Fibroblast of skin of right quadriceps (primary cell): Measurements from ENCODE around the gene BRAT1.
"Not testable (repeated sequence)": the region's sequence is repeated elsewhere in the genome, so short reads cannot be mapped to it uniquely, and the experiment has no call there.

Source experiments
- DNase-seq: peaks from one replicate; pipeline ENCODE4 v3.0.0-alpha.2; 2013

BRAT1 gene

DNA sequence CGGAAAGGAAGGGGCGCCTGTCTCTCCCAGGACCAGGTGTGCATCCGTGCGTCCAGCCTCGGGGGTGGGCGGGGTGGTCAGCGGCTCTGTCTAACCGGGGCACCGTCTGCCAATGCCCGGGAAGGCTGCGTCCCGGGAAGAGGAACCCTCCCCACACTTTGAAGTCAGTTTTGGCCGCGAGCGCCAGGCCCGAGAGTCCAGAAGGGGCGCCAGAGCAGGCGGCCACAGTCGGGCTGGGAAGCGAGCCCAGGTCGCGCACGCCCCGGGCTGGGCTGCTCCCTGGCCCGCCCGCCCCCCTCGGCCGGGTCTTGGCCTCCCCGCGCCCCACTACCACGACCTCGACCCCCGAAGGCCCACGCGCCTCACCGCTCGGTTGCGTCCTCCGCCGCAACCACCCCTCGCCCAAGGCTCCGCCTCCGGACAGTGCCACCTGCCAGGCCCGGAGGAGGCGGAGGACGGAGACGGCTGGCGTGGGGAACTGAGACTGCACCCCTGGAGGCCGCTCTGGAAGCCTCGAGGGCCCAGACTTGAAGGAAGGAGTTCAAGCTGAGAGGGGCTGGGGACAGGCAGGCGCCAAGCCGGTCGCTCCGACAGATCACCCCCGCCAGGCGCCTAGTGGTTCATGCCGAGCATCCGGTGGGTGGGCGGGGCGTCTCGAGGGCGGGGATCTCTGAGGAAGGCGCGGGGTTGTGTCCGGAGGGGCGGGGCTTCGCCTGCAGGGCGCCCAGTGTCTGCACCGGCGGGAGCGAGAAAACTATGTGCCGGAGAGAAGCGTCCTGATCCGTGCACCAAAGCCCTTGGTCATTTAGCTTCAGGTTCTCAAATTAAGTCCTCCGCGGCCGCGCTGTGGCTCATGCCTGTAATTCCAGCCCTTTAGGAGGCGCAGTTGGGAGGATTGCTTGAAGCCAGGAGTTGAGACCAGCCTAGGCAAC is at the start of gene BRAT1:
TSS of gene BRAT1 (minus strand) at position 404 of the 932 bp plus-strand sequence. CDS start 1,093 bp downstream, outside the sequence.
- peak; percentile 92 for DNase-seq

DNA sequence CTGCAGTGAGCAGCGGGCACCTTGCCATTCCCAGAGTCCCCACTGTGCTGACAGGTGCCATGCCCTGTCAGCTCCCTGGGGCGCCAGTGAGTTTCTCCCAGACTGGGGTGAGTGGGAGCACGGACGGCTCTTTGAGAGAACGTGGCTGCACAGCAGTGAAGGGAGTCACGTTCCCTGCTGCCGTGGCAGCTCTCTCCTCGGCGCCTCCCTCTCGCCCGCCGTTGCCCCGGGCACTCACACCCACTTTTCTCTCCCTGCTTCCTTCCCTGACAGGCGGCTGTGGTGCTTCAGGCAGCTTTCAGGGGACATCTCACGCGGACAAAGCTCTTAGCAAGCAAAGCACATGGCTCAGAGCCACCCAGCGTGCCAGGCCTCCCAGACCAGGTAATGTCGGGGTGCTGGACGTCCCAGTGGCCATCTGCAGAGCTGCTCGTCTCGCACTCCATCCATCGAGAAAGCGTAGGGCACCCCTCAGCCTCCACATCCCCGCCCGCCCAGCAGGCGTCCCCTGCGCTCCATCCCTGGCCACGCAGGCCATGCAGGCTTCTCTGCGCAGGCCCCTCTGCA is 49.4 kb upstream of the BRAT1 start:
- DNase-seq = no peak

DNA sequence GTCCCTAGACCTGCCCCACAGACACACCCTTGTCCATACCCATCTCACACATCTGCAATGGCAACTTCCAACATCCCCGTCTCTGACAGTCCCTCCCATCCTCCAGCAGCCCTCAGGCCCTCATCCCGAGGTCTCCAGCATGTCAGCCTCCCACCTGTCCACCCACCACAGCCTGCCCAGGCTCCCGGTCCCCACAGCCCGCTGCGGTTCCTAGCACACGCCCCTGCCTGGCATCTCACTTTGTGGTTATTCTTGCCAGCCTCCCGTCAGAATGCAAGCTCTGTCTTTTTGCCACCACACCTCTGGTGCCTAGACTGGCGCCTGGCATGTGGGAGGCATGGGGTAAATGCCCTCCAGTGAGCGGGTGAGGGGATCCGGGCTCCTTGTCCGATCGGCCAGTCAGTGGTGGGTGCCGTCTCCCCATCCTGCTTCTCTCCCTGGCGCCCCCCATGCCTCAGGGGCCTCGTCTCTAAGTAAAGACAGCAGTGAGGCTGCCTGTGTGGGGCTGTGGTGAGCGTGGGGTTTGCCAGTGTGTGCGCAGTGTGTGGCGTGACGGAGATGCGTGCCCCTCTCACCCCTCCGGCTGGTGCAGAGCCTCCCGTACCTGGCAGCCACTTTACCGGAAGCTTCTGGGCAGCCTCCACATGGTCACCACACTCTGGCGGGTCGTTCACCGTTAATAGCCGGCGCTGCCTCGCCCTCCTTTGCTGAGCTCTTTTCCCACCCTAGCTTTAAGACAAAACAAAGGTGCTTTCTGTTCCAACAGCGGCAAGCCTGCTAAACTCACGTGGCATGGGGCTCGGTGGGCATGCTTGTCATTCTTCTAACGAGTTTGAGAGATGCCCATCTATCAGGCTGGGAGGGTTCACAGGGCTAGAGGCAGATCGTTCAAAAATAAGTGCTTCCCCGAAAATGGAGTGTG is 48.0 kb upstream of the BRAT1 start:
- no peak for DNase-seq

DNA sequence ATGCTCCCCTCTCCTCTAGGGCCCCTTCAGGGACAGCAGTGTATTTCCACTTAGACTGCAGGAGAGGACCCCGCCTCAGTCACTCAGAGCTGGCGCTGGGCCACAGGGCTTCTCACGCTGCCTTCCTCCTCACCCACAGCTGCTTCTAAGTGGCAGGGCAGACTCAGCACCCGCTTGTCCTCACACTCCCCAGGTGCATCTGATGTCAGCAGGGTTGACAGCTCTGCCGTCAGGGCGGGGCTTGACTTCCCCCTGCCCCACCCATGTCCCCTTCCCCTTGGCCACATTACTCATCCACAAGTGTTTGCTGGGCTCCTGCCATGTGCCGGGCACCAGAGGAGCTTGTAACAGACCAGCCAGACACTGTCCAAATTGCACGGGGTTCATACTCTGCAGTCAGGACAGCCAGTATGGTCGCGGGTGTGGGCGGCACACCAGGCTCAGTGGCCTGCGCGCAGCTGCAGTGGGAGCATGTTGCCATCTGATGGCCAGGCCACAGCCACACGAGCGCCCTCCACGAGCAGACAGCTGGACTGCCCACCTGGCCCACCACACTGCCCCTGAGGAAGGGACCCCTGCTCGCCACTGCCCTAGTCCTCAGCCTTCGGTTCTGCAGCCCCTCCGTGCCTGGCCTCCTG is 47.2 kb upstream of the BRAT1 start:
- no peak for DNase-seq

DNA sequence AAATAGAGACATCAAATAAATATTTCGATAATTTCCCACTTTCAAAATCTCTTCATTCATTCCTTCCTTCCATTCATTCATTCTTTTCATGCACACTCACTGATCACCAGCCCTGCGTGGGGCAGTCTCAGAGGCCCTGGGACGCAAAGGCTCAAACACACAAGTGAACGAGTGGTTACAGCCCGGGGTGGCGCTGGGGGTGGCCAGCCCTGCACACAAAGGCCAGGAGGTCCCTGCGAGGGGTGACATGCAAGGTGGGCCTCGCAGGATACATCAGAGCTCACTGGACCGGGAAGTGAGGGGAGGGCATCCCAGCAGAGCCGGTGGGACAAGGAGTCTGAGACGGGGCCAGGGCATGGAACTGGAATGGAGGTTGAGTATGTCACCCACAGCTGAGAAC is 46.6 kb upstream of the BRAT1 start:
- DNase-seq = no peak

DNA sequence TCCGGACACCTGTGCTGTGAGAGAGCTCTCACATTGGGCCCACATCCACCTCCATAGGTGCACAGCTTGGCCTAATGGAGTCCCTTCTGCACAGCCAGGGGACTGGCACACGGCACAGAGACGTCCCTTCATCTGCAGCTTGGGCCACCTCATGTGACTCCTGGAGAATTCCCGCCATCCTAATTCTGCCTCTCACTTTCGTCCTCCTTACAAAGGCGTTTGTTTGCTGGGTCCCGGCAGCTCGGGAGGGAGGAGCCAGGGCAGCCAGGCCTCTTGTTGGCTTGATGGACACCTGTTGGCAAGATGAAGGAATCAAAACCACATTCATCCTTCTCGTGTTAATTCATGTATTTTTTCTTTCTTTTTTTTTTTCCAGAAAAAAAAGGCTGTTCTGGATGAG is 45.7 kb upstream of the BRAT1 start:
- no peak for DNase-seq

DNA sequence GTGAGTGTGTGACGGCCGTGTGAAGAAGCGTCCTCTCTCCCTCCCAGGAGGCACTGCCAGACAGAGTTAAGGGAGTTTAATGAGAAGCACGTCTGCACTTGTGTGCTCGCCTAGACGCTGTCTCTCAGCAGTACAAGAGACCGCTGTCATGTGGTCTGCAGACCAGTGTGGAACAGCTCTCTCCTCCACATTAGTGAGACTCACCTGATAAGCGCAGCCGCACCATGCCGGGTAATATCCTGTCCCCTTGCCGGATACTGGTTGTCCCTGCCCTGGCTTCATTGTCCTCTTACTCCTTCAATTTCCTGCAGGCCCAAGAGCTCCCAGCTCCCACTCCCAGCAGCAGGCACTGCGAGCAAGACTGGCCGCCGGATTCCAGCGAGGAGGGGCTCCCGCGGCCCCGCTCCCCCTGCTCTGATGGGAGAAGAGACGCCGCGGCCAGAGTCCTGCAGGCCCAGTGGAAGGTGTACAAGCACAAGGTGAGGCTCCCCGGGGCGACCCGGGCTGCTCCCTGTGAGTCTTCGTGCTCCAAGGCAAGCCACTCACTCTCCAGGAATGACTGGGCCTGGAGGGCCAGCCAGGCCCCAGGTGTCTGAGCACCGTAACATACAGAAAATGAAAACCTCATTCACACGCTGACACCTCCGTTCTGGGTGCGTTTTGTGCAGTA is 43.0 kb upstream of the BRAT1 start:
- no peak for DNase-seq

DNA sequence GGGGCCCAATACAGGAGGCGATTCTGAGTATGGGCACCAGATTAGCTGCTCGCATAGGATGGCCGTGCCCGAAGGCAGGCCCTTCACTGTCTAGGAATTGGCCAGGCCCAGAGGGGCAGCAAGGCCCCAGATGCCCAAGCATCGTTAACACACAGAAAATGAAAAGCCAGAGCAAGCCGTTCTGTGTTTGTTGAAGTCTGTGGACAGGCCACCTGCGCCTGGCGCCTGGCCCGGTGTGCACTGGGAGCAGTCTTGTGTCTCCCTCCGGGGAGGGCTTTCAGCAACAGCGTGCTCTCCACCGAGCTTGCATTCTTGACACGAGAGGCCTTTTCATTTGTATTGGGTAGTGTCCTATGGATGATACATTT is 41.9 kb upstream of the BRAT1 start:
- no peak for DNase-seq

DNA sequence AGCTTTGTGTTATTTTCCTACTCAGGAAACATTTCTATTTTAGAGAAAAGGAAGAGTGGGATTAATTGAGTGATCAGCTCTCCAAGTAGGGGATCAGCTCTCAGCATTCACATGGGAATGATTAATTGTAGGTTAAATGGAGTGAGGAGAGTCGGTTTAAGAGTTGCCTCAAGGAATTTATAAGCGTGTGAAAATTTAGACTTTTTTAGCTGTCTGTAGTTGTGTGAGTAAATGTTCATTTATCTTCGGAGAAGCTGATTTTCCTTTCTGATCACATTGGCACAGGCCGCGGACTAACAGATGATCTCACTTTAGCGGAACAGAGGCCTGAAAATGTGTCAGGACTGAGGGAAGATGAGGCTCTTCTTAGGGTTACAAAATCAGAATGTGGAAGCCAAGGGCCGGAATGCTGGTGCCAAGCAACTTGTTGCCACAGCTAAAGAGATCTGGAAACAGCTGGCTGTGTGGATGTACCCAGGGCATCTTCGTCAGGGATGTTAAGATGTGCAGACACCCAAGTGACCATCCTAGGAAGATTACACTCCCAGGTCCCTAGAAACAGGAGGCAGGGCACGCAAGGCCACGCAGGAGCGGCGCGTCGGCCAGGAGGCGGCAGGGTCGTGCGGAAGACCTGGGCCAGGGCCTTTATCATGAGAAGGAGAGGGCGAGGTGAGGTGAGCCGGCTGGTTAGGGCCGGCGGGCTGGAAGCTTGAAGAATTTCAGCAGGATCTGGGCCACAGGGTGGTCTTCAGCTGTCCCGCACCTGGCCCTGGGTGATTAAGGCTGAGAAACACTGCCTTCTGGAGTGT is 41.3 kb upstream of the BRAT1 start:
- DNase-seq = no peak

DNA sequence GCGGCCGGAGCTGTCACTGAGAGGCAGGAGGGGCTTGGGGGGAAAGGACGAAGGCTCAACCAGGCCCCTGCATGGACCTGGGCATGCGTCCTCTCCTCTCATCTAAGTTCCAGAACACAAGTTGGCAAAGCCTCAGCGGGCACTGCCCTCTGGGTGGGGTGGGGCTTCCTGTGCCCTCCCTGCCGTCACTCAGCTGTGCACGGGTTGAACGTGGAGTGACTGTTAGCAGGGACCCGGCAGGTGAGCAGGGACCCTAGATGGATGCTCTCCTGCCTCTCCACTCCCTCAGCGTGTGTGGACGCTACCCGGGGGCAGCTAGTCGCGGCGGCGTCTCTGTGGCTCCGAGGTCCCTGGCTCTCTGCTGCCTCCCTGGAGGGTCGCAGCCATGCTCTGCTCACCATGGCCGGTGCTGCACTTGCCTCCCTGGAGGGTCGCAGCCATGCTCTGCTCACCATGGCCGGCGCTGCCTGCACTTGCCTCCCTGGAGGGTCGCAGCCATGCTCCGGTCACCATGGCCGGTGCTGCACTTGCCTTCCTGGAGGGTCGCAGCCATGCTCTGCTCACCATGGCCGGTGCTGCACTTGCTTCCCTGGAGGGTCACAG is 40.0 kb upstream of the BRAT1 start:
- no peak for DNase-seq

DNA sequence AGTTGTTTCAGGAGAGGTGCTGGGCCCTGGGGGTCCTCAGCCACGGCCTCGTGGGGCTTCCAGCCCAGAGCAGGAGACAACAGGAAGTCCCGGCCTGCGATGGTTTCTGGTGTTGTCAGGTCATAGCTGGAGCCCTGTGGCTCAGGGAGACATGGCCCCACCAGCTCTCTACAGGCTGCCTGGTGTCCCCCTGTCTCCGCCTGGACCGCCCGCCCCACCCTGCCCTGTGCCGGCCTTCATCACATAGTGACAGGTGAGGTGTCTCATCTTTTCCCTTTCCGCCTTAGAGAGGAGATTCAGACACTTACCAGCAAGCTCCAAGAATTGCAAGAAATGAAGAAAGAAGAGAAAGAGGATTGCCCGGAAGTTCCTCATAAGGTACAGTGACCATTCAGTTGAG is 39.3 kb upstream of the BRAT1 start:
- no peak for DNase-seq

DNA sequence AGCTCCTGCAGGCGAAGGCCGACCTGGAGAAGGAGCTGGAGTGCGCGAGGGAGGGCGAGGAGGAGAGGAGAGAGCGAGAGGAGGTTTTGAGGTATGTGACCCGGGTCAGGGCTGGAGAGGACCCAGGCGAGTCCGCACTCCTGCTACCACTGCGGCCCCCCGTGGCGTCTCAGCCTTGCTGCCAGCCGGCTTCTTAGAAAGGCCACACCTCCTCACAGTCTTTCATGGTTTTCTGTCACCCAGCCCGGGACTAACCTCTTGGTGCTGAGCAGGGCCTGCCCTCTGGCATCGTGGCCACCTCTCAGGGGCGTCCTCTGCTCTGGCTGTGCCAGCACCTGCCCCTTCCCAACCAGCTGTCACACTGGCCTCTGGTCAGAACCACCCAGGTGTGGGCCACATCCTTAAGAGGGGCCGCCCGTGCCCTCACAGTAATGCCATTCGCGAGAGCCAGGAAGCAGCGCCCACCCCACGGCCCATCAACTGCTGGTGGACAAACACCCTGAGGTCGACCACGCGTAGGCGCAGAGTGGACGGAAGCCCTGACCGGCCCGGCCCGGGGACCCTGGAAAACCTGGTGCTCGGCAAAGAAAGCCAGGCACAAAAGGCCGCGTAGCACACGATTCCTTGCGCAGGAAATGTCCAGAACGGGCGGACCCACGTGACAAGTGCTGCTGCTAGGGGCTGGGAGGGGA is 37.9 kb upstream of the BRAT1 start:
- DNase-seq = no peak

DNA sequence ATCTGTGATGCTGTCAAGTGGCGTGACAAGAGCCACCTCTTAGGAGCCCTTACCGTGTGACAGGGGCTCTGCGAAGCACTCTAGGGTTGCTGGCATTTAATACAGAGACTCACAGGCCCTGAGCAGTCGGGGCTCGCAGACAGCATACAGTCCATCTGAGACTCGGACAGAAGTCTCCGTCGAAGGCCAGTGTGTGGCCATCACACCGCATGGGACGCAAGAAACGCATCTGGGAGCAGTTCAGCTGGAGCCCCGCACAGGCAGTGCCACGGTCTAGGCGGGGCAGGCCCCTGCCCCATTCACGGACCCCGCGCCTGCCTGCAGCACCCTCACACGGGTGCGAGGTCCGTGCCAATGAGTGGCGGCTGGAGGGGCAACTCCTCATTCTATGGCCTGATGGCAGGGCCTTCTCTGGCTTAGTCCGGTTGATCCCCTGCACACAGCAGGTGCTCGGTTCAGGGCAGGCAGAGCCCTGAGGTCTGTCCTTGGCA is 37.1 kb upstream of the BRAT1 start:
- no peak for DNase-seq

DNA sequence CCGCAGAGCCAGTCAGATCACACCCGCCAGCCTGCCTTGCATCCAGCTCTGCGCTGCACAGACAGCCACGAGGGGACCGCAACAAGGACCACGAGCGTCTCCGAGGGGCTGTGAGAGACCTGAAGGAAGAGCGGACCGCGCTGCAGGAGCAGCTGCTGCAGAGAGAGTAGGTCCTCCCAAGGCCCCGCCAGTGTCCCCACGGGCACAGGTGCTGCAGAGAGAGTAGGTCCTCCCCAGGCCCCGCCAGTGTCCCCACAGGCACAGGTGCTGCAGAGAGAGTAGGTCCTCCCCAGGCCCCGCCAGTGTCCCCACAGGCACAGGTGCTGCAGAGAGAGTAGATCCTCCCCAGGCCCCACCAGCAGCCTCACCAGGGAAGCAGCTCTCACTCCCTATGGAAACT is 34.6 kb upstream of the BRAT1 start:
- not testable (repeated sequence) for DNase-seq

DNA sequence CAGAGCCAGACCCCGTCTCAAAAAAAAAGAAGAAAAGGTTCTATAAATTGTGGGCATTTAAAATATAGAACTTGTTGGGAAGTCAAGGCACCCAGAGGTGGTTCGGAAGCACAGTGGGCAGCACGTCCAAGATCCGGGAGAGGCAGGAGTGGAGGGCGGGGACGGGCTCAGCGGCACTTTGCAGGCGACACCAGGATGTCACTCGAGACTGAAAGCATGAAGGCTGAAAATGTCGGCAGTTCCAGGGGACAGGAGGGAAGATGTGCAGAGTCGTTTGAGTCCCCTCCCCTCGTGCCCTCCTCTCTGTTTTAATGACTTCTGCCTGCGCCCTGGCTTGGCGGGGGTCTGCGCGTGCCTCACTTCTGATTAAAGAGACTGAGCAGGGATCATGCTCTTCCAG is 34.0 kb upstream of the BRAT1 start:
- DNase-seq = no peak

DNA sequence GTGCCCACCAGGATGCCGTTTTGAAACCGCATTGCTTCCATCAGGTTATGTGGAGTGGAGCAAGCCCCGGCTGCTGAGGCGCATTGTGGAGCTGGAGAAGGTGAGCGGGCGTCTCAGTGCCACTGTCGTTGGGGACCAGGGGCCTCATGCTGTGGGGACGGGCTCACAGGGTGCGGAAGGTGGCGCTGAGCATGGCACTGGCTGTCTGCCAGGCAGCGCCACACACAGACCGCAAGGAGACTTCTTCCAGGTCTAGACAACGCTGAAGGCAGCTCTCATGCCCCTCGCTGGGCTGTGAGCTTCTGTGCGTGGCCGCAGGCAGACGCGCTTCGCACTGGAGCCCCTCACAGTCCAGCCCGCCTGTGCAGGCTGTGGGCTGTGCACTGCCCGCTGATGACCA is 32.5 kb upstream of the BRAT1 start:
- no peak for DNase-seq

DNA sequence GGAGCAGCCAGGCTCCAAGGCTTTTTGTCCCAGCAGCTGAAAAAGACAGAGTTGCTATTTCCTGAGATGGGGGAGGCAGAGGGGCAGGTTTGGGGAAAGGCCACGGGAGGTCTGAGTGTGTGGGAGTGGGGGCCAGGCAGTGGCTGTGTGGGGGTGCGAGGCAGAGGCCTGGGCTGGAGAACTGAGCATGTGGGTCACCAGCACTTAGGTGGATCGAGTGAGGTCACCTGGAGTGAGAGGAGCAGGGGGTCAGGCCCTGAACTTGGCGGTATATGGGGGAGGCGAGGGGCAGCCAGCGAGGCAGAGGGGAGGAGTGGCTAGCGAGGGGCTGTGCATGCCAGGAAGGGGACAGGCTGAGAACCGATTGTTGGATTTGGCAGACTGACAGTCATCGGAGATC is 31.8 kb upstream of the BRAT1 start:
- DNase-seq = no peak

DNA sequence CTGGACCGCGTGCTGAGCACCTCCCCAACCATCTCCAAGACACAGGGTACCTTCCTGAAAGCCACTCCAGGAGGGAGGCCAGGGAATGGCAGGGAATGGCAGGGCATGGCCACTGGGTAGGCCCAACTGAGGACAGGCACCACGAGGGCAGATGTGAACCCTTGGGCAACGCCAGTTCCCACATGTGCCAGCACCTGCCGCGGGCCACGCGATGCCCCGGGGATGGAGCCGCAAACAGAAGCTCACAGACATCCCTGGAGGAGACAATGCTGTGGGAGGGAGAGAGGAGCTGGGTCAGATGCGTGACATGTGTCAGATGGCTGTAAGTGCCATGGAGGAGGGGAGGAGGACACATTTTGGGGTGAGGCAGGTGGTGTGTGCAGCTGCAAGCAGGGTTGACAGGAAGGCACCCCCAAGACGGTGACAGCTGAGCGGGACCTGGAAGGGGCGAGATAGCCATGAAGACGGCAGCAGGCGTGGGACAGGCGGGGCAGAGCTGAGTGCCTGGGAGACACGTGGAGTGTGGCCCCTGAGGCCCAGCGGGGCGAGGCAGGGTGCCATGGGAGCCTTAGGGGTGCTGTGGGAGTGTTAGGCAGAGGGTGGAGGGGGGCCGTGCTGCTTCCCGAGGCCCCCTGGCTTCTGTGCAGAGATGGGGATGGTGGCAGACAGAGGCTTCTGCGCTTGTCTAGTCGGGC is 31.1 kb upstream of the BRAT1 start:
- no peak for DNase-seq

DNA sequence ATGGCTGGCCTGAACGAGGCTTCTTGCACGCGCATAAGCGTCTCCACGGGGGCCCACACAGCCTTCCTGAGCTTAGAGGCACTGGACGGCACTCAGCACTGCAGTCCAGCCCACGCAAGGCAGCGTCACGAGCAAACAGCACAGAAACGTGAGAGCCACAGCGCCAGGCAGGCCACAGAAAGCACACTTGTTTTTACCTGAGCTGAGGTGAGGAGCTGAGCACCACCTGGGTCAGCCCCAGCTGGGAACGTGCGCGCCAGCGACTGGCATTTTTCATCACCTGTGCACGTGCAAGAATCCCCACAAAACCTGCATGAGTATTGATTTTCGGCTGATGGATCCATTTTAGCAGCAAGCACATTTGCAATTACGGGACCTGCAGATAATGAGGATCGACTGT is 30.1 kb upstream of the BRAT1 start:
- DNase-seq = no peak
